GM12872 (cell line): ENCODE data around the gene IGSF6.

Source experiments
- CTCF ChIP-seq: IDR thresholded peaks from 3 replicates; pipeline ENCODE4 v1.5.1; 2011; ENCODE audit warnings: low read depth, mild to moderate bottlenecking, low read length, moderate library complexity; ENCODE audit not compliant: insufficient read depth

IGSF6 gene

GRCh38 chr16:21652453-21652852, at the start of gene IGSF6:
Gene IGSF6 (minus strand): TSS chr16:21652608. CDS start chr16:21652598, 10 bp downstream.
- no peak for TF ChIP-seq CTCF

GRCh38 chr16:21701271-21701670, 48.9 kb upstream of the IGSF6 start:
- no peak for TF ChIP-seq CTCF

GRCh38 chr16:21698169-21699032, 46.0 kb upstream of the IGSF6 start:
- 0 out of 3 replicates have a peak, but pooled peaks have one; percentile 9 for TF ChIP-seq CTCF

GRCh38 chr16:21697032-21697431, 44.6 kb upstream of the IGSF6 start:
- TF ChIP-seq CTCF: no peak

GRCh38 chr16:21694609-21695008, 42.2 kb upstream of the IGSF6 start:
- TF ChIP-seq CTCF: no peak

- TF ChIP-seq CTCF: no peak
Measured at GRCh38 chr16:21689107-21689506, 36.7 kb upstream of the IGSF6 start.

- no peak for TF ChIP-seq CTCF
Measured at GRCh38 chr16:21685034-21685455, 32.6 kb upstream of the IGSF6 start.
